Transverse colon (tissue), 4 donors: ENCODE data around the gene TGFBR2.

Experiments
- CTCF ChIP-seq, 5 experiments: fragments of 200-600 bp in 3 of 5; fragments of 450-650 bp in 2 of 5; sonication (generic) in 3 of 5; IDR thresholded peaks; 1 replicate in 2 of 5; 2 replicates in 3 of 5; pipeline ENCODE4 v1.5.1; 2016 to 2017; ENCODE audit warnings: antibody characterized with exemption in 5 of 5, inconsistent platforms in 3 of 5, mild to moderate bottlenecking in 2 of 5, moderate library complexity in 1 of 5
- EP300 ChIP-seq: sonication (generic); formaldehyde crosslinking; IDR thresholded peaks from one replicate; pipeline ENCODE4 v1.6.1; 2017; ENCODE audit warnings: antibody characterized with exemption, low read depth
- POLR2A ChIP-seq: fragments of 450-650 bp; IDR thresholded peaks from one replicate; pipeline ENCODE4 v1.6.1; 2016; ENCODE audit warnings: antibody characterized with exemption, mild to moderate bottlenecking, moderate library complexity
- POLR2AphosphoS5 ChIP-seq, 3 donors: sonication (generic); formaldehyde crosslinking; IDR thresholded peaks; one replicate each; pipeline ENCODE4 v1.6.1; 2016; ENCODE audit warnings: antibody characterized with exemption in 3 of 3

DNA sequence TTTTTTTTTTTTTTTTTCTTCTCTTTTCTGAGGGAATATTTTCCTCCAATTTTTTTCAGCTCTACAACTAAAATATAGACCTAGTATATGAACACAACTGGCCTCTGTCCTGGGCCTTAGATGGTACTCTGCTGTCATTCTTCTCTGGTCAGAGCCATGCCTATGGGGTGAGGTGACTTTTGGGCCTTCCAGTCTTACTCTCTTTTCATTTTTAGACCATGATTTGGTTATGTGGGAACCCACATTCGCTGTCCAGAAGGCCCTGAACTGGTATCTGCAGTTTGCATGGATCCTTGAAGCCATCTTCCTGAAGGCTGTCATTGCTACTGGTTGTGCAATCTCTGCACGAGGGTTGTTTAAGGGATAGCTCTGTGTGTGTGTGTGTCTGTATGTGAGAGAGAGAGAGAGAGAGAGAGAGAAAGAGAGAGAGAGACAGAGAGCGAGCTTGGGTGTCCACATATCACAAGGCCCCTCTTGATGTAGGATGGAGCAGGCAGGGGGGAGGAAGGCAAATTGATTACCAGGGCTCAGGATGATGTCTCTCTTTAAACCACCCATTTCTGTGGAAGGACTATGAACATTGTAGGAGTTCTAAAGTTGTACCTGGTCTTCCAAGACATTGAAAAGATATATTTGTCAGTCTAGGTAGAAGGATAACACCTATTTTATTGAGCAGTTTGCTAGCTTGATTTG is 6.9 kb downstream of the TGFBR2 start:
- TF ChIP-seq CTCF (IDR thresholded peaks at IDR 0.05) (no peak), EP300 (no peak), POLR2AphosphoS5 (IDR thresholded peaks at IDR 0.05) (no peak), POLR2A (no peak)
